HepG2 (cell line): Measurements from ENCODE around the gene VWA3A. TPM values are rescaled to one million over a fixed set of nuclear protein-coding genes. Genes with fewer than 3 reads are reported as not detected.

ENCODE experiments used
- ATAD3A ChIP-seq: sonication (generic); formaldehyde crosslinking; IDR thresholded peaks from 2 replicates; pipeline ENCODE4 v1.4.0; 2020; ENCODE audit warnings: missing genetic modification reagents
- CHD4 ChIP-seq: fragments of 200-600 bp; sonication (generic); IDR thresholded peaks from 2 replicates; pipeline ENCODE4 v1.7.0; 2017; ENCODE audit warnings: mild to moderate bottlenecking, low read length, borderline replicate concordance
- ELF1 ChIP-seq: sonication (generic); formaldehyde crosslinking; IDR thresholded peaks from 2 replicates; pipeline ENCODE4 v1.4.0; 2020; ENCODE audit warnings: missing genetic modification reagents
- HDAC1 ChIP-seq: sonication (generic); formaldehyde crosslinking; IDR thresholded peaks from 2 replicates; pipeline ENCODE4 v1.5.1; 2020; ENCODE audit warnings: mild to moderate bottlenecking, missing genetic modification reagents
- MZF1 ChIP-seq: sonication (generic); formaldehyde crosslinking; IDR thresholded peaks from 2 replicates; pipeline ENCODE4 v1.8.1; 2023; ENCODE audit warnings: mild to moderate bottlenecking, missing genetic modification reagents, borderline replicate concordance
- RBM22 ChIP-seq: fragments of 200-400 bp; formaldehyde crosslinking; optimal IDR thresholded peaks from 2 replicates; pipeline ENCODE3; 2017; ENCODE audit warnings: mild to moderate bottlenecking, low read length, moderate library complexity
- ZFP36L1 ChIP-seq: sonication (generic); formaldehyde crosslinking; IDR thresholded peaks from 2 replicates; pipeline ENCODE4 v1.8.0; 2022; ENCODE audit warnings: mild to moderate bottlenecking, missing genetic modification reagents, moderate library complexity
- ZFP37 ChIP-seq: sonication (generic); formaldehyde crosslinking; IDR thresholded peaks from 2 replicates; pipeline ENCODE4 v1.4.0; 2020; ENCODE audit warnings: missing genetic modification reagents, borderline replicate concordance
- ZNF253 ChIP-seq: sonication (generic); formaldehyde crosslinking; IDR thresholded peaks from 2 replicates; pipeline ENCODE4 v1.8.0; 2022; ENCODE audit warnings: mild to moderate bottlenecking, missing genetic modification reagents, borderline replicate concordance
- ZNF33A ChIP-seq: sonication (generic); formaldehyde crosslinking; IDR thresholded peaks from 2 replicates; pipeline ENCODE4 v1.5.1; 2020; ENCODE audit warnings: missing genetic modification reagents, mild to moderate bottlenecking, moderate library complexity, borderline replicate concordance
- ZNF446 ChIP-seq: sonication (generic); formaldehyde crosslinking; IDR thresholded peaks from 2 replicates; pipeline ENCODE4 v1.5.0; 2020; ENCODE audit warnings: mild to moderate bottlenecking, missing genetic modification reagents
- ZNF670 ChIP-seq: sonication (generic); formaldehyde crosslinking; IDR thresholded peaks from 2 replicates; pipeline ENCODE4 v1.8.0; 2022; ENCODE audit warnings: mild to moderate bottlenecking, missing genetic modification reagents, borderline replicate concordance
- polyA plus RNA-seq, 8 experiments: library from polyadenylated mRNA; depleted of rRNA in 3 of 8; stranded (reverse) in 7 of 8; unstranded in 1 of 8; fragments of >200 nt; fragmentation: Illumina TruSeq in 4 of 8; extraction: Trizol in 4 of 8; gene quantifications; 2 replicates each; pipeline versions ENCODE4 v1.2.1 to v1.2.3, GENCODE V29; 2011 to 2016; ENCODE audit warnings: low read depth in 4 of 8, missing spikeins in 1 of 8, mixed read lengths in 1 of 8; ENCODE audit not compliant: insufficient read depth in 1 of 8
- total RNA-seq, 5 experiments: library from RNA; depleted of rRNA; stranded (reverse); fragments of >200 nt; fragmentation: Illumina TruSeq; extraction: Trizol; gene quantifications; 2 replicates each; pipeline ENCODE4 v1.2.3, GENCODE V29; 2016; ENCODE audit warnings: low read depth in 1 of 5
- TF ChIP-seq, protein P1 (sequence below): sonication (generic); formaldehyde crosslinking; IDR thresholded peaks from 2 replicates; pipeline ENCODE4 v1.4.0; 2020; ENCODE audit warnings: missing genetic modification reagents
- TF ChIP-seq, protein P2 (sequence below): IDR thresholded peaks from 2 replicates; pipeline ENCODE4 v1.6.1; 2016; ENCODE audit warnings: low read depth, borderline replicate concordance
- TF ChIP-seq, protein P3 (sequence below): sonication (generic); formaldehyde crosslinking; IDR thresholded peaks from 2 replicates; pipeline ENCODE4 v1.5.0; 2020; ENCODE audit warnings: mild to moderate bottlenecking, missing genetic modification reagents
- TF ChIP-seq, protein P4 (sequence below): sonication (generic); formaldehyde crosslinking; IDR thresholded peaks from 2 replicates; pipeline ENCODE4 v1.5.1; 2020; ENCODE audit warnings: mild to moderate bottlenecking, missing genetic modification reagents

VWA3A gene
- total and polyA plus RNA-seq, 2 of the 13 experiments (the other 11 are each of a cell fraction or from before 2014, with no cell fraction given), result 0.03 to 0.07 TPM

DNA sequence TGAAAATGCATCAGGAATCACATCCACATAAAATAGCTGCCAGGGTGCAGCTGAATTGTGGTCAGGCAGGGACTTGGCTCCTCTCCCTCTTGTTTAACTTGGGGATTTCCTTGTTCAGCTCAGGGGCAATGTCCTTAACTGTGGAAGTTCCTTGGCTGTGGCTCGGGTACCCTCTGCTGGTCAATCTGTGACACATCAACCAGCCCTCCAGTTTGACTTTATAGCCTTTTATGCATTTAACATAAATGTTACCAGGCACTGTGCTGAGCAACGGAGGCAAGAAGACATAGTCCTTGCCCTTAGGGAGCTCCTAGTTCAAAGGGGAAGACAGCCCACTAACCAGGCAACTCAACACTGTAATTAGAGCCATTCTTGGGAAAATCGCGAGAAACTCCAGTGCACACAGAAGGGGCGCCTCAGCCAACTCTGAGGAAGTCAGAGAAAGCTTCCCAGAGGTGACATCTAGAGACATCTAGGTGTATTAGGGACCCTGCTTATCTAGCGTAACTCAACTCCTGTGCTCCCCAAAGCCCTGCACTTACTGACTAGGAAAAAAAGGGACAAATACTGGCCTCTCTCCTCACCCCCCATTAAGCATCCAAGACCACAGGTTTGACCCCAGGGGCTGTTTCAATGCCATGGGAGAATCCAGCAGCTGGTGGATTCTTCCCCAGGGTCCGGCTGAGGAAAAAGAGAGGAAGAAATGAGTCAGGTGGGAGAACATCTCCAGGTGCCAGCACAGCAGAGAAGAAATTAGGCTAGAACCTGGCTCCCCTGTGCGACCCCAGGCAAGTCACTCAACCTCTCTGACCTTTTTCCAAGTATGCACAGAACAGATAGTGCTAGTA, 96.5 kb downstream of the VWA3A start (continued):
- TF ChIP-seq, protein P1, sequence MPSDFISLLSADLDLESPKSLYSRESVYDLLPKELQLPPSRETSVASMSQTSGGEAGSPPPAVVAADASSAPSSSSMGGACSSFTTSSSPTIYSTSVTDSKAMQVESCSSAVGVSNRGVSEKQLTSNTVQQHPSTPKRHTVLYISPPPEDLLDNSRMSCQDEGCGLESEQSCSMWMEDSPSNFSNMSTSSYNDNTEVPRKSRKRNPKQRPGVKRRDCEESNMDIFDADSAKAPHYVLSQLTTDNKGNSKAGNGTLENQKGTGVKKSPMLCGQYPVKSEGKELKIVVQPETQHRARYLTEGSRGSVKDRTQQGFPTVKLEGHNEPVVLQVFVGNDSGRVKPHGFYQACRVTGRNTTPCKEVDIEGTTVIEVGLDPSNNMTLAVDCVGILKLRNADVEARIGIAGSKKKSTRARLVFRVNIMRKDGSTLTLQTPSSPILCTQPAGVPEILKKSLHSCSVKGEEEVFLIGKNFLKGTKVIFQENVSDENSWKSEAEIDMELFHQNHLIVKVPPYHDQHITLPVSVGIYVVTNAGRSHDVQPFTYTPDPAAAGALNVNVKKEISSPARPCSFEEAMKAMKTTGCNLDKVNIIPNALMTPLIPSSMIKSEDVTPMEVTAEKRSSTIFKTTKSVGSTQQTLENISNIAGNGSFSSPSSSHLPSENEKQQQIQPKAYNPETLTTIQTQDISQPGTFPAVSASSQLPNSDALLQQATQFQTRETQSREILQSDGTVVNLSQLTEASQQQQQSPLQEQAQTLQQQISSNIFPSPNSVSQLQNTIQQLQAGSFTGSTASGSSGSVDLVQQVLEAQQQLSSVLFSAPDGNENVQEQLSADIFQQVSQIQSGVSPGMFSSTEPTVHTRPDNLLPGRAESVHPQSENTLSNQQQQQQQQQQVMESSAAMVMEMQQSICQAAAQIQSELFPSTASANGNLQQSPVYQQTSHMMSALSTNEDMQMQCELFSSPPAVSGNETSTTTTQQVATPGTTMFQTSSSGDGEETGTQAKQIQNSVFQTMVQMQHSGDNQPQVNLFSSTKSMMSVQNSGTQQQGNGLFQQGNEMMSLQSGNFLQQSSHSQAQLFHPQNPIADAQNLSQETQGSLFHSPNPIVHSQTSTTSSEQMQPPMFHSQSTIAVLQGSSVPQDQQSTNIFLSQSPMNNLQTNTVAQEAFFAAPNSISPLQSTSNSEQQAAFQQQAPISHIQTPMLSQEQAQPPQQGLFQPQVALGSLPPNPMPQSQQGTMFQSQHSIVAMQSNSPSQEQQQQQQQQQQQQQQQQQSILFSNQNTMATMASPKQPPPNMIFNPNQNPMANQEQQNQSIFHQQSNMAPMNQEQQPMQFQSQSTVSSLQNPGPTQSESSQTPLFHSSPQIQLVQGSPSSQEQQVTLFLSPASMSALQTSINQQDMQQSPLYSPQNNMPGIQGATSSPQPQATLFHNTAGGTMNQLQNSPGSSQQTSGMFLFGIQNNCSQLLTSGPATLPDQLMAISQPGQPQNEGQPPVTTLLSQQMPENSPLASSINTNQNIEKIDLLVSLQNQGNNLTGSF, result no peak
- TF ChIP-seq ZNF253 (0 out of 2 replicates have a peak, but pooled peaks have one; percentile 63), ZFP37 (CRISPR knock-in tag) (peak; percentile 84), MZF1 (CRISPR knock-in tag) (peak; percentile 89; the same call in 1 of the 2 replicates), ATAD3A (CRISPR knock-in tag) (no peak), CHD4 (no peak), ELF1 (CRISPR knock-in tag) (peak; percentile 67; the same call in 1 of the 2 replicates), ZNF33A (no peak), ZNF670 (no peak), RBM22 (no peak), ZFP36L1 (CRISPR knock-in tag) (no peak), HDAC1 (CRISPR knock-in tag) (no peak), ZNF446 (no peak)
- TF ChIP-seq, protein P2, sequence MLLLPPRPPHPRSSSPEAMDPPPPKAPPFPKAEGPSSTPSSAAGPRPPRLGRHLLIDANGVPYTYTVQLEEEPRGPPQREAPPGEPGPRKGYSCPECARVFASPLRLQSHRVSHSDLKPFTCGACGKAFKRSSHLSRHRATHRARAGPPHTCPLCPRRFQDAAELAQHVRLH (CRISPR knock-in tag), result no peak
- TF ChIP-seq, protein P3, sequence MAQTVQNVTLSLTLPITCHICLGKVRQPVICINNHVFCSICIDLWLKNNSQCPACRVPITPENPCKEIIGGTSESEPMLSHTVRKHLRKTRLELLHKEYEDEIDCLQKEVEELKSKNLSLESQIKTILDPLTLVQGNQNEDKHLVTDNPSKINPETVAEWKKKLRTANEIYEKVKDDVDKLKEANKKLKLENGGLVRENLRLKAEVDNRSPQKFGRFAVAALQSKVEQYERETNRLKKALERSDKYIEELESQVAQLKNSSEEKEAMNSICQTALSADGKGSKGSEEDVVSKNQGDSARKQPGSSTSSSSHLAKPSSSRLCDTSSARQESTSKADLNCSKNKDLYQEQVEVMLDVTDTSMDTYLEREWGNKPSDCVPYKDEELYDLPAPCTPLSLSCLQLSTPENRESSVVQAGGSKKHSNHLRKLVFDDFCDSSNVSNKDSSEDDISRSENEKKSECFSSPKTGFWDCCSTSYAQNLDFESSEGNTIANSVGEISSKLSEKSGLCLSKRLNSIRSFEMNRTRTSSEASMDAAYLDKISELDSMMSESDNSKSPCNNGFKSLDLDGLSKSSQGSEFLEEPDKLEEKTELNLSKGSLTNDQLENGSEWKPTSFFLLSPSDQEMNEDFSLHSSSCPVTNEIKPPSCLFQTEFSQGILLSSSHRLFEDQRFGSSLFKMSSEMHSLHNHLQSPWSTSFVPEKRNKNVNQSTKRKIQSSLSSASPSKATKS, result no peak
- TF ChIP-seq, protein P4, sequence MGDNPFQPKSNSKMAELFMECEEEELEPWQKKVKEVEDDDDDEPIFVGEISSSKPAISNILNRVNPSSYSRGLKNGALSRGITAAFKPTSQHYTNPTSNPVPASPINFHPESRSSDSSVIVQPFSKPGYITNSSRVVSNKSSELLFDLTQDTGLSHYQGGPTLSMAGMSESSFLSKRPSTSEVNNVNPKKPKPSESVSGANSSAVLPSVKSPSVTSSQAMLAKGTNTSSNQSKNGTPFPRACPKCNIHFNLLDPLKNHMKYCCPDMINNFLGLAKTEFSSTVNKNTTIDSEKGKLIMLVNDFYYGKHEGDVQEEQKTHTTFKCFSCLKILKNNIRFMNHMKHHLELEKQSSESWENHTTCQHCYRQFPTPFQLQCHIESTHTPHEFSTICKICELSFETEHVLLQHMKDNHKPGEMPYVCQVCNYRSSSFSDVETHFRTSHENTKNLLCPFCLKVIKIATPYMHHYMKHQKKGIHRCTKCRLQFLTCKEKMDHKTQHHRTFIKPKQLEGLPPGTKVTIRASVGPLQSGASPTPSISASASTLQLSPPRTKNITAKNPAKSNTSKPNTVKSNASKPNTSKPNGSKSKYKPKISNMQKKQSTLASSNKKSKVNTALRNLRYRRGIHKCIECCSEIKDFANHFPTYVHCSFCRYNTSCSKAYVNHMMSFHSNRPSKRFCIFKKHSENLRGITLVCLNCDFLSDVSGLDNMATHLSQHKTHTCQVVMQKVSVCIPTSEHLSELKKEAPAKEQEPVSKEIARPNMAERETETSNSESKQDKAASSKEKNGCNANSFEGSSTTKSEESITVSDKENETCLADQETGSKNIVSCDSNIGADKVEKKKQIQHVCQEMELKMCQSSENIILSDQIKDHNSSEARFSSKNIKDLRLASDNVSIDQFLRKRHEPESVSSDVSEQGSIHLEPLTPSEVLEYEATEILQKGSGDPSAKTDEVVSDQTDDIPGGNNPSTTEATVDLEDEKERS (CRISPR knock-in tag), result no peak
